ENCODE data around the gene REL. TPM values are rescaled to one million over a fixed set of nuclear protein-coding genes. Genes with fewer than 3 reads are reported as not detected.

REL gene
- total RNA-seq, 1 experiment from 2014 or later = 23.4 TPM

- H3K27me3 Mint-ChIP-seq (ENCODE audit: unreplicated experiment) = no peaks in the 10 kb centered on the region
- H3K4me3 Mint-ChIP-seq (ENCODE audit: low read depth, unreplicated experiment) = no peak overlapping the region
- H3K9me3 Mint-ChIP-seq (ENCODE audit: low read depth, unreplicated experiment) = no peaks in the 10 kb centered on the region
- no TSS peak for BruUV-seq (replicated peaks)
- no peak for TF ChIP-seq CTCF (IDR thresholded peaks at IDR 0.05; ENCODE audit: unreplicated experiment)
- intact Hi-C loops (cut with micrococcal nuclease; ENCODE audit: unreplicated experiment) = no loop called here
- CTCF ChIA-PET = interaction anchor here (0.6 kb wide), 1 partner anchor 16 kb away, joined by 3 read pairs; no protein-coding TSS in a partner anchor
- no peak for DNase-seq
- H3K4me1 Mint-ChIP-seq (ENCODE audit: low read depth, unreplicated experiment) = peaks cover 21% of the 10 kb centered on the region
- no peaks in the 10 kb centered on the region for H3K36me3 Mint-ChIP-seq (ENCODE audit: insufficient read depth, unreplicated experiment)
- H3K27ac Mint-ChIP-seq (ENCODE audit: unreplicated experiment) = peak overlapping the region; percentile 78
Observed at GRCh38 chr2:60958361-60958760, 77.0 kb downstream of the REL start.

- CTCF ChIA-PET = interaction anchor here (0.6 kb wide), 1 partner anchor 15 kb away, joined by 3 read pairs; no protein-coding TSS in a partner anchor
- Mint-ChIP-seq H3K27me3 (ENCODE audit: unreplicated experiment) (no peaks in the 10 kb centered on the region), H3K27ac (ENCODE audit: unreplicated experiment) (peak overlapping the region; percentile 78), H3K9me3 (ENCODE audit: low read depth, unreplicated experiment) (no peaks in the 10 kb centered on the region), H3K36me3 (ENCODE audit: insufficient read depth, unreplicated experiment) (no peaks in the 10 kb centered on the region), H3K4me3 (ENCODE audit: low read depth, unreplicated experiment) (no peak overlapping the region), H3K4me1 (ENCODE audit: low read depth, unreplicated experiment) (peaks cover 21% of the 10 kb centered on the region)
- DNase-seq = no peak
- BruUV-seq (replicated peaks) = no TSS peak
- no peak for TF ChIP-seq CTCF (IDR thresholded peaks at IDR 0.05; ENCODE audit: unreplicated experiment)
- intact Hi-C loops (cut with micrococcal nuclease; ENCODE audit: unreplicated experiment) = no loop called here
Observed at GRCh38 chr2:60958800-60959199, 77.4 kb downstream of the REL start.

DNA sequence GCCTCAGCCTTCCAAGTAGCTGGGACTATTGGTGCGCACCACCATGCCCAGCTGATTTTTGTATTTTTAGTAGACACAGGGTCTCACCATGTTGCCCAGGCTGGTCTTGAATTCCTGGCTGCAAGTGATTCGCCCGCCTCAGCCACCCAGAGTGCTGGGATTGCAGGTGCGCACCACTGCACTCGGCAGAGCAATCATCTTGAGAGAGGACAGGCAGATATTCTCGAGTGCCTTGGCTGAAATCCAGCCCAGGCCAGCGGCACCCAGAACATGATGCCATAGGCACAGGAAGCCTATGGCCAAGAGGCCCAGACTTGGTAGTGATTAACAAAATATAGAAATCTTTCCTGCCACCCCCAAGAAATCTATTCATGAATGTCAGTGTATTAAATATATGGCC lies 78.1 kb downstream of the REL start:
- H3K4me1 Mint-ChIP-seq (ENCODE audit: low read depth, unreplicated experiment) = peaks cover 21% of the 10 kb centered on the region
- no peaks in the 10 kb centered on the region for H3K27me3 Mint-ChIP-seq (ENCODE audit: unreplicated experiment)
- no TSS peak for BruUV-seq (replicated peaks)
- H3K9me3 Mint-ChIP-seq (ENCODE audit: low read depth, unreplicated experiment) = no peaks in the 10 kb centered on the region
- DNase-seq = no peak
- no peaks in the 10 kb centered on the region for H3K36me3 Mint-ChIP-seq (ENCODE audit: insufficient read depth, unreplicated experiment)
- no peak overlapping the region for H3K4me3 Mint-ChIP-seq (ENCODE audit: low read depth, unreplicated experiment)
- TF ChIP-seq CTCF (IDR thresholded peaks at IDR 0.05; ENCODE audit: unreplicated experiment) = no peak
- intact Hi-C loops (cut with micrococcal nuclease; ENCODE audit: unreplicated experiment) = no loop called here
- H3K27ac Mint-ChIP-seq (ENCODE audit: unreplicated experiment) = no peak overlapping the region
- CTCF ChIA-PET = interaction anchor here (0.6 kb wide), 1 partner anchor 106 kb away, joined by 3 read pairs; the partner anchor contains the start of gene SANBR

- no peaks in the 10 kb centered on the region for H3K9me3 Mint-ChIP-seq (ENCODE audit: low read depth, unreplicated experiment)
- no TSS peak for BruUV-seq (replicated peaks)
- no peaks in the 10 kb centered on the region for H3K27me3 Mint-ChIP-seq (ENCODE audit: unreplicated experiment)
- H3K4me3 Mint-ChIP-seq (ENCODE audit: low read depth, unreplicated experiment) = no peak overlapping the region
- H3K27ac Mint-ChIP-seq (ENCODE audit: unreplicated experiment) = no peak overlapping the region
- DNase-seq = no peak
- no peaks in the 10 kb centered on the region for H3K36me3 Mint-ChIP-seq (ENCODE audit: insufficient read depth, unreplicated experiment)
- peaks cover 21% of the 10 kb centered on the region for H3K4me1 Mint-ChIP-seq (ENCODE audit: low read depth, unreplicated experiment)
- no peak for TF ChIP-seq CTCF (IDR thresholded peaks at IDR 0.05; ENCODE audit: unreplicated experiment)
- CTCF ChIA-PET = interaction anchor here (0.7 to 0.9 kb wide), 2 partner anchors 15 to 225 kb away, joined by 3 to 4 read pairs; no protein-coding TSS in a partner anchor
- intact Hi-C loops (cut with micrococcal nuclease; ENCODE audit: unreplicated experiment) = no loop called here
Observed at GRCh38 chr2:60960706-60961105, 79.3 kb downstream of the REL start.
